Dermis microvascular lymphatic vessel endothelial cell (primary cell): ENCODE measurements around the gene SLC9A3. TPM values are rescaled to one million over a fixed set of nuclear protein-coding genes. Genes with fewer than 3 reads are reported as not detected.

ENCODE experiments used
- total RNA-seq: library from RNA; depleted of rRNA; stranded (reverse); fragments of >200 nt; gene quantifications from 2 replicates; pipeline ENCODE4 v1.2.1, GENCODE V29; 2014

SLC9A3 gene
- total RNA-seq, 1 donor from 2014 or later: 0.51 TPM

Other genes starting within 250 kb of the SLC9A3 start
- 4.5 and 5.4 TPM in 2 replicates for gene AHRR, start 202.7 kb downstream of the SLC9A3 start, total RNA-seq
- gene EXOC3, start 81.3 kb downstream of the SLC9A3 start, total RNA-seq: 28.6 and 42.9 TPM in 2 replicates
- gene CEP72, start 87.9 kb upstream of the SLC9A3 start, total RNA-seq: 2.1 and 2.4 TPM in 2 replicates
- gene TPPP, start 168.9 kb upstream of the SLC9A3 start, total RNA-seq: 0.13 TPM in 2 replicates